Osteoblast (primary cell): ENCODE measurements around the gene MMP17. TPM values are rescaled to one million over a fixed set of nuclear protein-coding genes. Genes with fewer than 3 reads are reported as not detected.

Experiments used
- DNase-seq: peaks from one replicate; pipeline ENCODE4 v3.0.0; 2011; ENCODE audit warnings: low spot score, mixed read lengths; ENCODE audit not compliant: insufficient read length; ENCODE audit errors: missing footprints
- H2AFZ ChIP-seq: 2 replicates; pipeline ENCODE4 v1.6.0; 2011; ENCODE audit warnings: mild to moderate bottlenecking, low read length
- H3K27ac ChIP-seq: 2 replicates; pipeline ENCODE4 v1.5.1; 2011; ENCODE audit warnings: mild to moderate bottlenecking, low read depth, low read length, moderate library complexity
- H3K27me3 ChIP-seq: 2 replicates; pipeline ENCODE4 v1.6.0; 2012; ENCODE audit warnings: mild to moderate bottlenecking, control low read depth, inconsistent platforms, low read length, moderate library complexity; ENCODE audit not compliant: insufficient read depth
- H3K36me3 ChIP-seq: 2 replicates; pipeline ENCODE4 v1.5.1; 2011; ENCODE audit warnings: mild to moderate bottlenecking, low read length, control low read depth, moderate library complexity; ENCODE audit not compliant: insufficient read depth
- H3K4me1 ChIP-seq: 2 replicates; pipeline ENCODE4 v1.5.1; 2011; ENCODE audit warnings: mild to moderate bottlenecking, low read length, control low read depth, moderate library complexity; ENCODE audit not compliant: insufficient read depth
- H3K4me2 ChIP-seq: 2 replicates; pipeline ENCODE4 v1.6.0; 2011; ENCODE audit warnings: mild to moderate bottlenecking, low read length; ENCODE audit not compliant: insufficient read depth
- H3K4me3 ChIP-seq: fragments of 200-600 bp; sonication (generic); 3 replicates; pipeline ENCODE4 v1.5.1; 2012; ENCODE audit warnings: mild to moderate bottlenecking, low read length, inconsistent platforms; ENCODE audit not compliant: insufficient read depth
- H3K79me2 ChIP-seq: 2 replicates; pipeline ENCODE4 v1.6.0; 2012; ENCODE audit warnings: mild to moderate bottlenecking, low read length, control low read depth, inconsistent platforms; ENCODE audit not compliant: insufficient read depth
- H3K9me3 ChIP-seq: 2 replicates; pipeline ENCODE4 v1.5.1; 2011; ENCODE audit warnings: low read depth, low read length, control low read depth
- H4K20me1 ChIP-seq: 2 replicates; pipeline ENCODE4 v1.6.0; 2012; ENCODE audit warnings: mild to moderate bottlenecking, low read length, control low read depth; ENCODE audit not compliant: insufficient read depth
- total RNA-seq: library from RNA; depleted of rRNA; stranded (reverse); fragments of >200 nt; gene quantifications from 2 replicates; pipeline ENCODE4 v1.2.3, GENCODE V29; 2012
- TF ChIP-seq, protein P1 (sequence below): IDR thresholded peaks from 2 replicates; pipeline ENCODE4 v1.5.1; 2011; ENCODE audit warnings: mild to moderate bottlenecking, low read depth, low read length, moderate library complexity; ENCODE audit errors: extremely low read depth

MMP17 gene
- total RNA-seq, 1 donor, result 10.5 TPM

DNA sequence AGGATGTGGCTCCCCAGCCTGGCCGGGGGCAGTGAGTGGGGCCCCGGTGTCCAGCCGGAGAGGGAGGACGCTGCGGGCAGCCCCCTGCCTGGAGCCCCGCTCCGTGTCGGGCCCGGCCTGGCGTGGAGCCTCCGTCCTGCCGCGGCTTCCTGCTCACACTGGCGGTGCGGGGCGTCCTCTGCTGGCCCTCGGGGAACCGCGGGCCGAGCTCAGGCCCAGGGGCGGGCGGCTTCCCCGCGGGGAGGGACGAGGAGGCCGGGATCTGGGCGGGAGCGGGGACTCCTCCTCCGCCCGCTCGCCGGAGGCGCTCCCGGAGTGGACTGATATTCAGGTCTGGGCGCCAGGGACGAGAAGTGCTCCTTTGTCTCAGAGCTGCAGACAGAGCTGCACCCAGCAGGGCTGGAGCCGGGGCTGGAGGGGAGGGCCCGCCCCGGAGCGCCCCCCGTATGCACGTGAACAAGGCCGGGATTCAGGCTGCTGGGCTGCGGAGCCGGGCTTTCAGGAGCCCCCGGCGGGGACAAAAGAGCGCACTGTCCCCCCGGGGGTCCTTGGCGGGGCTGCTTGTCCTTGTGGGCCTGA, 2.2 kb downstream of the MMP17 start:
- Histone ChIP-seq H3K4me3 (peak overlapping the region; percentile 70), H3K4me1 (peaks cover 14% of the 10 kb centered on the region), H3K4me2 (peak overlapping the region; percentile 86), H2AFZ (peak overlapping the region; percentile 20), H3K79me2 (no peaks in the 10 kb centered on the region), H3K27ac (no peak overlapping the region), H3K27me3 (peaks cover 6% of the 10 kb centered on the region), H3K36me3 (no peaks in the 10 kb centered on the region), H3K9me3 (no peaks in the 10 kb centered on the region), H4K20me1 (no peaks in the 10 kb centered on the region)
- DNase-seq, result peak; percentile 99
- TF ChIP-seq, protein P1, sequence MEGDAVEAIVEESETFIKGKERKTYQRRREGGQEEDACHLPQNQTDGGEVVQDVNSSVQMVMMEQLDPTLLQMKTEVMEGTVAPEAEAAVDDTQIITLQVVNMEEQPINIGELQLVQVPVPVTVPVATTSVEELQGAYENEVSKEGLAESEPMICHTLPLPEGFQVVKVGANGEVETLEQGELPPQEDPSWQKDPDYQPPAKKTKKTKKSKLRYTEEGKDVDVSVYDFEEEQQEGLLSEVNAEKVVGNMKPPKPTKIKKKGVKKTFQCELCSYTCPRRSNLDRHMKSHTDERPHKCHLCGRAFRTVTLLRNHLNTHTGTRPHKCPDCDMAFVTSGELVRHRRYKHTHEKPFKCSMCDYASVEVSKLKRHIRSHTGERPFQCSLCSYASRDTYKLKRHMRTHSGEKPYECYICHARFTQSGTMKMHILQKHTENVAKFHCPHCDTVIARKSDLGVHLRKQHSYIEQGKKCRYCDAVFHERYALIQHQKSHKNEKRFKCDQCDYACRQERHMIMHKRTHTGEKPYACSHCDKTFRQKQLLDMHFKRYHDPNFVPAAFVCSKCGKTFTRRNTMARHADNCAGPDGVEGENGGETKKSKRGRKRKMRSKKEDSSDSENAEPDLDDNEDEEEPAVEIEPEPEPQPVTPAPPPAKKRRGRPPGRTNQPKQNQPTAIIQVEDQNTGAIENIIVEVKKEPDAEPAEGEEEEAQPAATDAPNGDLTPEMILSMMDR, result peak; percentile 54

DNA sequence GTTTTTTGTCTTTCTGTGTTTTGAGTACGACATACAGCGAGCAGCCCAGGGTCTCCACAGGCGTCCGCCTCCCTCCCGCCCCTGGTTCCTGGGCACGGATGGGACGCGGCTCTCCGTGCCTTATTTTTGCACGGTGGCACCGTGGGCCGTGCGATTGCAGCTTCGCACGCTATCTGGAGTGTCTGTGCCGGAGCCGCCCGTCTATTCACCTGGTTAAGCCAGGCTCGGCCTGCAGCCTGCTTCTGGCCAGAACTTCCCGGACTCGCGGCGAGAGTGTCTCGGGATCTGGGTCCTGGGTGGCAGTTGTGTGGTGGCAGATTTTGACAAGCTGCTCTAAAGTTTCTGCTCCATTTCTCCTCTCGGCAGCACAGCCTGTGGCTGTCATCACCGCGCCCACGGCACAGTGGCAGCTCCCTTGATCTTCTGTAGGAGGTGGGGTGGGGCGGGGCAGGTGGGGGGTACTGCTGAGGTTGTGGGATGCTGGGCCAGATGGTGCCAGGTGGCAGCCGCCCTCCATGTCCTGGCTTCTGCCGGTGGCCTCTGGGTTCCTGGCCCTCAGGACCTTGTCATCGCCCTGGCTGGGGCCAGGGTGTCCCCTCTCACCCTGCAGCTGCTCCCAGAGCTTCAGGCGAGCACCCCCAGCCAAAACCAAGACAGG, 2.9 kb downstream of the MMP17 start:
- Histone ChIP-seq H3K27ac (peak overlapping the region; percentile 23), H3K27me3 (peaks cover 6% of the 10 kb centered on the region)
- peak; percentile 92 for DNase-seq

DNA sequence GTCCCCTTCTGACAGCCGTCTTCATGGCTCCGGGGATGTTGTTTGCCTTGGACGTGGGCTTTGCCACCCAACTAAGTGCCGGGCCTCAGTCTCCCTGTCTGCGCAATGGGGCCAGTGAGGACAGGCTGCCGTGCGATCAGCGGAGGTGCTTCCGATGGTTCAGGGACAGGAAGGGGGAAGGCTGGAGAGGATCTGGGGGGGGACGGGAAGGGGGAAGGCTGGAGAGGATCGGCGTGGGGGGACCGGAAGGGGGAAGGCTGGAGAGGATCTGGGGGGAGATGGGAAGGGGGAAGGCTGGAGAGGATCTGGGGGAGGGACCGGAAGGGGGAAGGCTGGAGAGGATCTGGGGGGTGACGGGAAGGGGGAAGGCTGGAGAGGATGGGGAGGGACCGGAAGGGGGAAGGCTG, 3.4 kb downstream of the MMP17 start:
- Histone ChIP-seq H3K79me2 (no peaks in the 10 kb centered on the region), H4K20me1 (no peaks in the 10 kb centered on the region), H3K4me1 (peaks cover 12% of the 10 kb centered on the region), H3K4me2 (peak overlapping the region; percentile 86), H3K27me3 (peaks cover 6% of the 10 kb centered on the region), H3K36me3 (no peaks in the 10 kb centered on the region), H3K9me3 (no peaks in the 10 kb centered on the region), H3K4me3 (peak overlapping the region; percentile 70), H3K27ac (peak overlapping the region; percentile 23), H2AFZ (peak overlapping the region; percentile 70)
- TF ChIP-seq, protein P1, result no peak
- peak; percentile 93 for DNase-seq

More for the DNA sequence above, 2.9 kb downstream of the MMP17 start:
- H3K4me1 ChIP-seq, result peaks cover 12% of the 10 kb centered on the region
- TF ChIP-seq, protein P1, result no peak
- H2AFZ ChIP-seq, result peak overlapping the region; percentile 70
- no peaks in the 10 kb centered on the region for H3K36me3 ChIP-seq
- H3K4me3 ChIP-seq, result peak overlapping the region; percentile 70
- no peaks in the 10 kb centered on the region for H3K79me2 ChIP-seq
- H3K9me3 ChIP-seq, result no peaks in the 10 kb centered on the region
- H3K4me2 ChIP-seq, result peak overlapping the region; percentile 86
- H4K20me1 ChIP-seq, result no peaks in the 10 kb centered on the region
